Activated CD4-positive, alpha-beta memory T cell treated with anti-CD3 and anti-CD28 coated beads for 36 hours (primary cell): Measurements from ENCODE around the gene CNTNAP4. TPM values are rescaled to one million over a fixed set of nuclear protein-coding genes. Genes with fewer than 3 reads are reported as not detected.

Source experiments
- CTCF ChIA-PET: fragments of 350-600 bp; sonication (Branson Sonifier 250); formaldehyde crosslinking; loops from one replicate; lab custom pipeline; 2021; ENCODE audit warnings: antibody characterized with exemption, inconsistent platforms; lab: Charles Lee
- POLR2A ChIA-PET: fragments of 350-600 bp; sonication (Branson Sonifier 250); formaldehyde crosslinking; loops from one replicate; lab custom pipeline; 2021; ENCODE audit warnings: antibody characterized with exemption; lab: Charles Lee
- DNase-seq: peaks from one replicate; pipeline ENCODE4 v3.0.0-alpha.2; 2020
- H3K27ac Mint-ChIP-seq: one replicate; pipeline ENCODE4 v1.8.0; 2021; ENCODE audit warnings: mixed read lengths
- H3K27me3 Mint-ChIP-seq: one replicate; pipeline ENCODE4 v1.8.0; 2021; ENCODE audit warnings: mixed read lengths
- H3K36me3 Mint-ChIP-seq: one replicate; pipeline ENCODE4 v1.8.0; 2021; ENCODE audit warnings: mixed read lengths
- H3K4me1 Mint-ChIP-seq: one replicate; pipeline ENCODE4 v1.8.0; 2021; ENCODE audit warnings: low read depth, mixed read lengths
- H3K4me3 Mint-ChIP-seq: one replicate; pipeline ENCODE4 v1.8.0; 2021; ENCODE audit warnings: mild to moderate bottlenecking, mixed read lengths
- H3K9me3 Mint-ChIP-seq: one replicate; pipeline ENCODE4 v1.8.0; 2021; ENCODE audit warnings: mixed read lengths
- intact Hi-C: fragments of 100-400 bp; cut with micrococcal nuclease; formaldehyde crosslinking; loops from one replicate; pipeline ENCODE4 v1.15.1; 2023
- total RNA-seq, 2 experiments: library from RNA; stranded (reverse); gene quantifications; one replicate each; pipeline ENCODE4 v1.2.3, GENCODE V29; 2021

The CNTNAP4 gene
- total RNA-seq, 2 experiments from 2014 or later: not detected

GRCh38 chr16:76524769-76525168 lies 247.6 kb downstream of the CNTNAP4 start:
- no peaks in the 10 kb centered on the region for H3K4me1 Mint-ChIP-seq
- intact Hi-C loops: no loop called here
- H3K27me3 Mint-ChIP-seq: no peaks in the 10 kb centered on the region
- POLR2A ChIA-PET: no interaction called here
- no peaks in the 10 kb centered on the region for H3K36me3 Mint-ChIP-seq
- H3K9me3 Mint-ChIP-seq: peaks cover 2% of the 10 kb centered on the region
- CTCF ChIA-PET: no interaction called here
- no peak overlapping the region for H3K4me3 Mint-ChIP-seq
- DNase-seq: no peak
- no peak overlapping the region for H3K27ac Mint-ChIP-seq

GRCh38 chr16:76527244-76527643 lies 250.0 kb downstream of the CNTNAP4 start:
- Mint-ChIP-seq H3K27ac (no peak overlapping the region), H3K9me3 (peaks cover 2% of the 10 kb centered on the region), H3K27me3 (no peaks in the 10 kb centered on the region), H3K4me3 (no peak overlapping the region), H3K4me1 (no peaks in the 10 kb centered on the region), H3K36me3 (no peaks in the 10 kb centered on the region)
- no peak for DNase-seq
- ChIA-PET CTCF (no interaction called here), POLR2A (no interaction called here)
- intact Hi-C loops: no loop called here

- H3K4me3 Mint-ChIP-seq: no peak overlapping the region
- H3K27ac Mint-ChIP-seq: no peak overlapping the region
- H3K27me3 Mint-ChIP-seq: no peaks in the 10 kb centered on the region
- peaks cover 2% of the 10 kb centered on the region for H3K9me3 Mint-ChIP-seq
- H3K4me1 Mint-ChIP-seq: no peaks in the 10 kb centered on the region
- intact Hi-C loops: no loop called here
- no peaks in the 10 kb centered on the region for H3K36me3 Mint-ChIP-seq
- no peak for DNase-seq
- ChIA-PET POLR2A (no interaction called here), CTCF (no interaction called here)
Measured at GRCh38 chr16:76529120-76529519, 251.9 kb downstream of the CNTNAP4 start.

- Mint-ChIP-seq H3K4me3 (no peak overlapping the region), H3K27me3 (no peaks in the 10 kb centered on the region), H3K27ac (no peak overlapping the region), H3K9me3 (peaks cover 4% of the 10 kb centered on the region), H3K4me1 (no peaks in the 10 kb centered on the region), H3K36me3 (no peaks in the 10 kb centered on the region)
- intact Hi-C loops: no loop called here
- ChIA-PET CTCF (no interaction called here), POLR2A (no interaction called here)
- DNase-seq: no peak
Measured at GRCh38 chr16:76531236-76531635, 254.0 kb downstream of the CNTNAP4 start.

GRCh38 chr16:76532188-76532973 lies 255.2 kb downstream of the CNTNAP4 start:
- intact Hi-C loops: no loop called here
- DNase-seq: no peak
- H3K4me1 Mint-ChIP-seq: no peaks in the 10 kb centered on the region
- CTCF ChIA-PET: no interaction called here
- H3K9me3 Mint-ChIP-seq: peaks cover 4% of the 10 kb centered on the region
- H3K27ac Mint-ChIP-seq: no peak overlapping the region
- POLR2A ChIA-PET: no interaction called here
- H3K4me3 Mint-ChIP-seq: no peak overlapping the region
- H3K27me3 Mint-ChIP-seq: no peaks in the 10 kb centered on the region
- no peaks in the 10 kb centered on the region for H3K36me3 Mint-ChIP-seq

- H3K27me3 Mint-ChIP-seq: no peaks in the 10 kb centered on the region
- ChIA-PET POLR2A (no interaction called here), CTCF (no interaction called here)
- peaks cover 2% of the 10 kb centered on the region for H3K9me3 Mint-ChIP-seq
- no peak overlapping the region for H3K27ac Mint-ChIP-seq
- no peaks in the 10 kb centered on the region for H3K36me3 Mint-ChIP-seq
- no peaks in the 10 kb centered on the region for H3K4me1 Mint-ChIP-seq
- DNase-seq: no peak
- no peak overlapping the region for H3K4me3 Mint-ChIP-seq
- intact Hi-C loops: no loop called here
Measured at GRCh38 chr16:76539609-76540008, 262.4 kb downstream of the CNTNAP4 start.

- no peak for DNase-seq
- Mint-ChIP-seq H3K27me3 (no peaks in the 10 kb centered on the region), H3K4me1 (no peaks in the 10 kb centered on the region), H3K27ac (no peak overlapping the region), H3K36me3 (no peaks in the 10 kb centered on the region), H3K4me3 (no peak overlapping the region), H3K9me3 (no peaks in the 10 kb centered on the region)
- intact Hi-C loops: no loop called here
- ChIA-PET CTCF (no interaction called here), POLR2A (no interaction called here)
Measured at GRCh38 chr16:76541070-76541469, 263.9 kb downstream of the CNTNAP4 start.

GRCh38 chr16:76565542-76565941 lies 288.3 kb downstream of the CNTNAP4 start:
- intact Hi-C loops: no loop called here
- Mint-ChIP-seq H3K9me3 (no peaks in the 10 kb centered on the region), H3K4me1 (no peaks in the 10 kb centered on the region), H3K4me3 (no peak overlapping the region), H3K27ac (no peak overlapping the region), H3K36me3 (no peaks in the 10 kb centered on the region), H3K27me3 (no peaks in the 10 kb centered on the region)
- CTCF ChIA-PET: no interaction called here
- no peak for DNase-seq
- POLR2A ChIA-PET: no interaction called here

GRCh38 chr16:76571755-76572154 lies 294.6 kb downstream of the CNTNAP4 start:
- Mint-ChIP-seq H3K36me3 (no peaks in the 10 kb centered on the region), H3K27ac (no peak overlapping the region), H3K4me1 (no peaks in the 10 kb centered on the region), H3K9me3 (peaks cover 13% of the 10 kb centered on the region), H3K4me3 (no peak overlapping the region), H3K27me3 (no peaks in the 10 kb centered on the region)
- POLR2A ChIA-PET: no interaction called here
- DNase-seq: no peak
- intact Hi-C loops: no loop called here
- CTCF ChIA-PET: no interaction called here

GRCh38 chr16:76573281-76573680 lies 296.1 kb downstream of the CNTNAP4 start:
- intact Hi-C loops: no loop called here
- POLR2A ChIA-PET: no interaction called here
- Mint-ChIP-seq H3K9me3 (peaks cover 13% of the 10 kb centered on the region), H3K36me3 (no peaks in the 10 kb centered on the region), H3K4me3 (no peak overlapping the region), H3K27me3 (no peaks in the 10 kb centered on the region), H3K27ac (no peak overlapping the region), H3K4me1 (no peaks in the 10 kb centered on the region)
- no peak for DNase-seq
- CTCF ChIA-PET: no interaction called here

GRCh38 chr16:76574651-76575050 lies 297.4 kb downstream of the CNTNAP4 start:
- ChIA-PET POLR2A (no interaction called here), CTCF (interaction anchor here (0.7 kb wide), 1 partner anchor 208 kb away, joined by 3 read pairs; no protein-coding TSS in a partner anchor)
- peaks cover 13% of the 10 kb centered on the region for H3K9me3 Mint-ChIP-seq
- H3K4me3 Mint-ChIP-seq: no peak overlapping the region
- no peaks in the 10 kb centered on the region for H3K27me3 Mint-ChIP-seq
- H3K27ac Mint-ChIP-seq: no peak overlapping the region
- no peaks in the 10 kb centered on the region for H3K36me3 Mint-ChIP-seq
- no peak for DNase-seq
- no peaks in the 10 kb centered on the region for H3K4me1 Mint-ChIP-seq
- intact Hi-C loops: no loop called here

- Mint-ChIP-seq H3K4me1 (no peaks in the 10 kb centered on the region), H3K27me3 (no peaks in the 10 kb centered on the region), H3K27ac (no peak overlapping the region), H3K9me3 (peaks cover 13% of the 10 kb centered on the region), H3K36me3 (no peaks in the 10 kb centered on the region), H3K4me3 (no peak overlapping the region)
- intact Hi-C loops: no loop called here
- ChIA-PET POLR2A (no interaction called here), CTCF (no interaction called here)
- DNase-seq: no peak
Measured at GRCh38 chr16:76576526-76576925, 299.3 kb downstream of the CNTNAP4 start.

GRCh38 chr16:76577003-76577402 lies 299.8 kb downstream of the CNTNAP4 start:
- no peaks in the 10 kb centered on the region for H3K4me1 Mint-ChIP-seq
- ChIA-PET CTCF (no interaction called here), POLR2A (no interaction called here)
- no peak for DNase-seq
- H3K27me3 Mint-ChIP-seq: no peaks in the 10 kb centered on the region
- H3K36me3 Mint-ChIP-seq: no peaks in the 10 kb centered on the region
- H3K27ac Mint-ChIP-seq: no peak overlapping the region
- H3K9me3 Mint-ChIP-seq: peaks cover 10% of the 10 kb centered on the region
- intact Hi-C loops: no loop called here
- no peak overlapping the region for H3K4me3 Mint-ChIP-seq
